ENCODE measurements around the gene SCAMP3. TPM values are rescaled to one million over a fixed set of nuclear protein-coding genes. Genes with fewer than 3 reads are reported as not detected.

Gene SCAMP3
- total RNA-seq, 1 donor = 41.3 TPM

GRCh38 chr1:155245163-155245524 is 17.0 kb downstream of the SCAMP3 start:
- Histone ChIP-seq H3K27ac (ENCODE audit: low read depth, low read length) (peak overlapping the region; percentile 75), H3K4me1 (ENCODE audit: insufficient read depth, low read length) (peaks cover 23% of the 10 kb centered on the region), H3K9me3 (ENCODE audit: low read depth, low read length) (no peaks in the 10 kb centered on the region), H3K4me3 (ENCODE audit: insufficient read depth, low read length) (peak overlapping the region; percentile 75), H2AFZ (ENCODE audit: low read length) (peak overlapping the region; percentile 97), H4K20me1 (ENCODE audit: insufficient read depth, low read length) (no peaks in the 10 kb centered on the region), H3K4me2 (ENCODE audit: insufficient read depth, low read length) (peak overlapping the region; percentile 93), H3K27me3 (ENCODE audit: insufficient read depth, low read length) (no peaks in the 10 kb centered on the region), H3K79me2 (ENCODE audit: insufficient read depth, low read length) (peaks cover 26% of the 10 kb centered on the region), H3K36me3 (ENCODE audit: insufficient read depth, low read length) (peaks cover 11% of the 10 kb centered on the region)
- TF ChIP-seq, protein P1, sequence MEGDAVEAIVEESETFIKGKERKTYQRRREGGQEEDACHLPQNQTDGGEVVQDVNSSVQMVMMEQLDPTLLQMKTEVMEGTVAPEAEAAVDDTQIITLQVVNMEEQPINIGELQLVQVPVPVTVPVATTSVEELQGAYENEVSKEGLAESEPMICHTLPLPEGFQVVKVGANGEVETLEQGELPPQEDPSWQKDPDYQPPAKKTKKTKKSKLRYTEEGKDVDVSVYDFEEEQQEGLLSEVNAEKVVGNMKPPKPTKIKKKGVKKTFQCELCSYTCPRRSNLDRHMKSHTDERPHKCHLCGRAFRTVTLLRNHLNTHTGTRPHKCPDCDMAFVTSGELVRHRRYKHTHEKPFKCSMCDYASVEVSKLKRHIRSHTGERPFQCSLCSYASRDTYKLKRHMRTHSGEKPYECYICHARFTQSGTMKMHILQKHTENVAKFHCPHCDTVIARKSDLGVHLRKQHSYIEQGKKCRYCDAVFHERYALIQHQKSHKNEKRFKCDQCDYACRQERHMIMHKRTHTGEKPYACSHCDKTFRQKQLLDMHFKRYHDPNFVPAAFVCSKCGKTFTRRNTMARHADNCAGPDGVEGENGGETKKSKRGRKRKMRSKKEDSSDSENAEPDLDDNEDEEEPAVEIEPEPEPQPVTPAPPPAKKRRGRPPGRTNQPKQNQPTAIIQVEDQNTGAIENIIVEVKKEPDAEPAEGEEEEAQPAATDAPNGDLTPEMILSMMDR (IDR thresholded peaks at IDR 0.05; ENCODE audit: extremely low read depth, low read depth, low read length) = no peak
- no peak for DNase-seq (ENCODE audit: insufficient read length, low spot score, missing footprints)

- Histone ChIP-seq H3K4me1 (ENCODE audit: insufficient read depth, low read length) (peaks cover 23% of the 10 kb centered on the region), H2AFZ (ENCODE audit: low read length) (peak overlapping the region; percentile 97), H3K4me3 (ENCODE audit: insufficient read depth, low read length) (peak overlapping the region; percentile 75), H4K20me1 (ENCODE audit: insufficient read depth, low read length) (no peaks in the 10 kb centered on the region), H3K36me3 (ENCODE audit: insufficient read depth, low read length) (peaks cover 11% of the 10 kb centered on the region), H3K79me2 (ENCODE audit: insufficient read depth, low read length) (peaks cover 32% of the 10 kb centered on the region), H3K4me2 (ENCODE audit: insufficient read depth, low read length) (peak overlapping the region; percentile 93), H3K9me3 (ENCODE audit: low read depth, low read length) (no peaks in the 10 kb centered on the region), H3K27me3 (ENCODE audit: insufficient read depth, low read length) (no peaks in the 10 kb centered on the region), H3K27ac (ENCODE audit: low read depth, low read length) (peak overlapping the region; percentile 75)
- DNase-seq (ENCODE audit: insufficient read length, low spot score, missing footprints) = peak; percentile 99
- TF ChIP-seq, protein P1 (IDR thresholded peaks at IDR 0.05; ENCODE audit: extremely low read depth, low read depth, low read length) = no peak
Measured at GRCh38 chr1:155244368-155245162, 17.6 kb downstream of the SCAMP3 start.

DNA sequence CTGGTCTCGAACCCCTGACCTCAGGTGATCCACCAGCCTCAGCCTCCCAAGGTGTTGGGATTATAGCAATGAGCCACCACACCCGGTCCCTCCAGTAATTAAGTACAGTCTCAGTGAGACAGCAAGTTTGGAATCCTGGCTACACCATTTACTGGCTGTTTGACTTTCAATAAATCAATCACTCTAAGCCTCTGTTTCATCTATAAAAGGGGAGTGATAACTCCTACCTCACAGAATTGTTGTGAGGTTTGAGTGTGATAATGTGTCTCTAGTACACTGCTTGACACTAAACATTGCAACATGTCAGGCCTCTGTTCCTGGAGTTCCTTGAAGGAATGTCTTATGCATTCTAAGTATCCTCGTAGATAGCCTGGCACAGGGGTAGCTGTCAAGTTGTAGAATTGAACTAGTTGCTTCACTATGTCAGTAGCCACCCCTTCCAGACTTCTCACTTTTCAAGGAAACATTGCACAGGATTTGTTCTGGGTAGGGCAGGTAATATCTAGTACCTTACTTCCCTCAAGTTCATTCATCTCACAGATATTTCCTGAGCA is 19.3 kb downstream of the SCAMP3 start:
- no peak for DNase-seq (ENCODE audit: insufficient read length, low spot score, missing footprints)
- Histone ChIP-seq H3K79me2 (ENCODE audit: insufficient read depth, low read length) (peaks cover 33% of the 10 kb centered on the region), H3K9me3 (ENCODE audit: low read depth, low read length) (no peaks in the 10 kb centered on the region), H2AFZ (ENCODE audit: low read length) (no peak overlapping the region), H3K4me1 (ENCODE audit: insufficient read depth, low read length) (peaks cover 23% of the 10 kb centered on the region), H3K36me3 (ENCODE audit: insufficient read depth, low read length) (peaks cover 13% of the 10 kb centered on the region), H3K4me3 (ENCODE audit: insufficient read depth, low read length) (peak overlapping the region; percentile 75), H3K27me3 (ENCODE audit: insufficient read depth, low read length) (no peaks in the 10 kb centered on the region), H4K20me1 (ENCODE audit: insufficient read depth, low read length) (no peaks in the 10 kb centered on the region), H3K4me2 (ENCODE audit: insufficient read depth, low read length) (peak overlapping the region; percentile 93), H3K27ac (ENCODE audit: low read depth, low read length) (peak overlapping the region; percentile 75)
- TF ChIP-seq, protein P1 (IDR thresholded peaks at IDR 0.05; ENCODE audit: extremely low read depth, low read depth, low read length) = no peak

DNA sequence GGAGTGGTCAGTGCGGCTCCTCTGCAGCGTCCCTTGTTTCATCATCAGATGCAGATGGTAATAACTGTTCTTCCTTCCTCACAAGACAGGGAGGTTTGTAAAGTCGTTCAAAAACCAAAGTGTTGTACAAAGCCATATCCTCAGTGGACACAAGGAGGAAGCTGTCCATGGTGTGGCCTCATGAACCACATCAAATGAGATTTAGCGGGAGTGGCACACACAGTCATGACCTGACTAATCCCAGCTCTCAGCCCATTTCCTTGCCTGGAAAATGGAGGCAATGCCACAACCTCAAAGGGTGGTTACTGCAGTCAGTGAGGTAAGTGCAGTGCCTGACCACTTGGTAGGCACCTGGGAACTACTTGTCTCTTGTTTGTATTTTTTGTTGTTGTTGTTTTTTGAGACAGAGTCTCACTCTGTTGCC is 20.3 kb downstream of the SCAMP3 start:
- Histone ChIP-seq H3K27ac (ENCODE audit: low read depth, low read length) (peak overlapping the region; percentile 11), H3K79me2 (ENCODE audit: insufficient read depth, low read length) (peaks cover 33% of the 10 kb centered on the region), H3K4me1 (ENCODE audit: insufficient read depth, low read length) (peaks cover 23% of the 10 kb centered on the region), H3K9me3 (ENCODE audit: low read depth, low read length) (no peaks in the 10 kb centered on the region), H4K20me1 (ENCODE audit: insufficient read depth, low read length) (no peaks in the 10 kb centered on the region), H2AFZ (ENCODE audit: low read length) (peak overlapping the region; percentile 58), H3K4me2 (ENCODE audit: insufficient read depth, low read length) (peak overlapping the region; percentile 74), H3K27me3 (ENCODE audit: insufficient read depth, low read length) (no peaks in the 10 kb centered on the region), H3K36me3 (ENCODE audit: insufficient read depth, low read length) (peaks cover 8% of the 10 kb centered on the region), H3K4me3 (ENCODE audit: insufficient read depth, low read length) (no peak overlapping the region)
- TF ChIP-seq, protein P1 (IDR thresholded peaks at IDR 0.05; ENCODE audit: extremely low read depth, low read depth, low read length) = no peak
- DNase-seq (ENCODE audit: insufficient read length, low spot score, missing footprints) = no peak

Measured in osteoblast (primary cell).